Upper lobe of left lung (tissue), 4 donors: ENCODE measurements around the gene IL36RN.

ENCODE experiments used
- CTCF ChIP-seq, 6 experiments: fragments of 450-650 bp in 4 of 6; fragments of 200-600 bp in 2 of 6; sonication (generic) in 2 of 6; IDR thresholded peaks; one replicate each; pipeline ENCODE4 v1.5.1; 2016 to 2019; ENCODE audit warnings: antibody characterized with exemption in 6 of 6
- POLR2AphosphoS5 ChIP-seq, 2 donors: sonication (generic); formaldehyde crosslinking; IDR thresholded peaks; one replicate each; pipeline ENCODE4 v1.5.1; 2017; ENCODE audit warnings: antibody characterized with exemption in 2 of 2

DNA sequence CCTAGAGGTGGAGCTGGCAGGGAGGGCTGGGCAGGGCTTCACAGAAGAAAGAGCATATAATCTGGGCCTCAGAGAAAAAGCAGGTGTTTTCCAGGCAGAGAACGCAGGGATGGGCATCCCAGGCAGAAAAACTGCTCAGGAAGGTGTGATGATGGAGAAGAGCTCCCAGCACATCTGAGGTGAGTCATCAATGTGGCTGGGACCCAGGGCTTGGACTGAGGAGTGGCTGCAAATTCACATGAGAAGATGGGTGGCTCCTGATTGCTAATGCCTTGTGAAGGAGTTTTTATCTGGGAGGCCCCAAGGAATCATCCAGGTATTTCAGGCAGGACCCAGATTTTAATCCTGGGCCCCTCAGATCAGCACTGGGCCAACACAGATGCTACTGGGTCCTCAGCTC, 18.9 kb downstream of the IL36RN start:
- TF ChIP-seq POLR2AphosphoS5 (IDR thresholded peaks at IDR 0.05) (no peak), CTCF (IDR thresholded peaks at IDR 0.05) (no peak)
